Sigmoid colon (tissue), 3 donors: ENCODE results near the gene PEX10.

Experiments used
- POLR2A ChIP-seq, 2 donors: fragments of 450-650 bp; IDR thresholded peaks; one replicate each; pipeline ENCODE4 v1.6.1; 2016; ENCODE audit warnings: antibody characterized with exemption in 2 of 2, mild to moderate bottlenecking in 2 of 2, moderate library complexity in 2 of 2
- TF ChIP-seq, protein P1 (sequence below), 4 experiments: fragments of 450-650 bp in 3 of 4; fragments of 200-600 bp in 1 of 4; IDR thresholded peaks; one replicate each; pipeline ENCODE4 v1.5.1; 2016 to 2019; ENCODE audit warnings: antibody characterized with exemption in 4 of 4, mild to moderate bottlenecking in 3 of 4, moderate library complexity in 2 of 4

DNA sequence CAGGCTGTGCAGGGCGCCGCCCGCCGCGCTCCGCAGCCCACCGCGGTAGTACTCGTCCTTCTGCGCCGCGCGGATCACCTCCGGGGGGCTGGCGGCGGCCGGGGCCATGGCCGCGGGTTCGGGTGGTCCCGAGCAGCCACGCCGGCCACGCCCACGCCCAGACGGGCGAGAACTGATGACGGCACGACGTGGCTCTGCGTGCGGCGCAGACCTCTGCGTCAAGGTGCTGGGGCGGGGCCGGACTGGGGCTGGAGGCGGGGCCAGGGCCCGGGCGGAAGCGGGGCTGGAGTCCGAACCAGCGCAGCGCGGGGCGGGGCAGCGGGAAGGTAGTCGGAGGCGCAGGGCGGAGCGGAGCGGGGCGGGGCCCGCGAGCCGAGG lies at the start of gene PEX10:
- TF ChIP-seq, protein P1, sequence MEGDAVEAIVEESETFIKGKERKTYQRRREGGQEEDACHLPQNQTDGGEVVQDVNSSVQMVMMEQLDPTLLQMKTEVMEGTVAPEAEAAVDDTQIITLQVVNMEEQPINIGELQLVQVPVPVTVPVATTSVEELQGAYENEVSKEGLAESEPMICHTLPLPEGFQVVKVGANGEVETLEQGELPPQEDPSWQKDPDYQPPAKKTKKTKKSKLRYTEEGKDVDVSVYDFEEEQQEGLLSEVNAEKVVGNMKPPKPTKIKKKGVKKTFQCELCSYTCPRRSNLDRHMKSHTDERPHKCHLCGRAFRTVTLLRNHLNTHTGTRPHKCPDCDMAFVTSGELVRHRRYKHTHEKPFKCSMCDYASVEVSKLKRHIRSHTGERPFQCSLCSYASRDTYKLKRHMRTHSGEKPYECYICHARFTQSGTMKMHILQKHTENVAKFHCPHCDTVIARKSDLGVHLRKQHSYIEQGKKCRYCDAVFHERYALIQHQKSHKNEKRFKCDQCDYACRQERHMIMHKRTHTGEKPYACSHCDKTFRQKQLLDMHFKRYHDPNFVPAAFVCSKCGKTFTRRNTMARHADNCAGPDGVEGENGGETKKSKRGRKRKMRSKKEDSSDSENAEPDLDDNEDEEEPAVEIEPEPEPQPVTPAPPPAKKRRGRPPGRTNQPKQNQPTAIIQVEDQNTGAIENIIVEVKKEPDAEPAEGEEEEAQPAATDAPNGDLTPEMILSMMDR (IDR thresholded peaks at IDR 0.05), result no peak
- TF ChIP-seq POLR2A (IDR thresholded peaks at IDR 0.05), result peak in 1 of 2 donors; percentile 13
